Activated CD8-positive, alpha-beta memory T cell treated with anti-CD3 and anti-CD28 coated beads for 24 hours (primary cell): ENCODE data around the gene MGMT.

Source experiments
- DNase-seq: peaks from one replicate; pipeline ENCODE4 v3.0.0-alpha.2; 2020

The MGMT gene

GRCh38 chr10:129497013-129497412, 30.0 kb downstream of the MGMT start:
- no peak for DNase-seq

DNA sequence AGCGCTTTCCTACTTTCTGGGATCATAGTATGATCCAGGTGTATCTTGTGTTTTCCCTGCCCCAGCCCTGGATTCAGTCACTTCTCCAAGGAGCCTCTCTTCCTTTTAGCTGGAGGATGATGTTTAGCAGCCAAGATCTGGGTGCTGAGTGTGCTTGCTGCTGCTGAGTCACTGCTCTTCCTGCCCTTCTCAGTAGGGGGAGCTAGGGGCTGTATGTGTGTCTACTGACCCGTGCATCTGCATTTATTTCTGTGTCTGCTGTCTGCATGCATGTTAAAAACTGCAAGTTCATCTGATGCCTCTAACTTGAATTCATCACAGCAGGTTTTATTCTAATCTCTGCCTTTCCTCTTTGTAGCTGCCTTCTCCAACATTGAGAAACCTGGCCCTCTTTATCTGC, 31.6 kb downstream of the MGMT start:
- DNase-seq: no peak

DNA sequence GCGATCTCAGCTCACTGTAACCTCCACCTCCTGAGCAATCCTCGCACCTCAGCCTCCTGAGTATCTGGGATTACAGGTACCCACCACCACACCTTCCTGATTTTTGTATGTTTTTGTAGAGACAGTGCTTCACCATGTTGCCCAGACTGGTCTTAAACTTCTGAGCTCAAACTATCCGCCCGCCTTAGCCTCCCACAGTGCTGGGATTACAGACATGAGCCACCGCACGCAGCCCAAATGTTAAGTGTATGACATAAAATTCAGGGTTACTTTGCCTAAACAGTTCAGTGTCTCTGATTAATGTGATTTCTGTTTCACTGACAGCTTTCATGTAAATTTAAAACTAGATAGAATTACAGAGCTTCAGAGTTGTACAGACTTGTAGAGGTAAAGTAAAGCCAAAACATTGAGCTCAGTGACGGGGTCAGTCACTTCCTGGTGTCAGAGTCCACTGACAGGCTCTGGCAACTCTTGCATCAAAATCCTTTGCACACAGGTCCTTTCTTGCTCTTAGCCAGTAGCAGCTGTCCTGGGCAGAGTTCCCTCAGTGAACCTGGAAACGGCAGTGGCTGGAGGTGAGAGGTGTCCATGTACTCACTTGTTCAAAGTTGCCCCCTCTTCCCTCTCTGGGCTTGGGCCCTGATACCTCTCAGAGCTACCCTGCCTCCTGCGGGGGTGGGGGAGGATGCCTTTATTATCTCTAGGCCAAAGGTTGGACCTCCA, 33.7 kb downstream of the MGMT start:
- DNase-seq: no peak

- no peak for DNase-seq
Observed at GRCh38 chr10:129501652-129502436, 34.8 kb downstream of the MGMT start.

- no peak for DNase-seq
Observed at GRCh38 chr10:129502448-129502847, 35.4 kb downstream of the MGMT start.

DNA sequence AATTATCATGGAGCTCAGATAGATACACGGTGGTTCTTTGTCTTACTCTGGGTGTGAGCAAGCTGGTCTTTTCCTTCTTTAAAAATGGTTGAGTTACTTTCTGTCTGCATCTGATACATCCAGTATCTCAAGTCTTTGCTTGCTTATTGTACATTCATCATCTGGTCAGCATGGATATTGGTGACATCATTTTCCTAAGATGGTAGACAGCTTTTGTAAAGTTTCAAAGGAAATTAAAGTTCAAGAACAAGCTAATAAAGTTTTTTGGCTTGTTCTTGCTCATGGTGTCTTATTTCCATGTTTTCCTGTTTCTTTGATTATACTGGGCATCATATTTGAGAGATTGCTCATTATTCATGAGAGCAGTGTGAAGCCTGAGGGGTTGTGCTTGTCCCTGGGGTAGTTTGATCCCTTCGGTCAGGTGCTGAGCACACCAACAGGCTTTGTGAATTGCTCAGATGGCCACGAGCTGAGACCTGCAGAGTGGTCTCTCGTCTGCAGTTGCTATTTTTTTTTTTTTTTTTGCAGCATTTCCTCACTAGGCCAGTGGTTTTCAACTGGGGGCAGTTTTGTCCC, 38.5 kb downstream of the MGMT start:
- DNase-seq: no peak

DNA sequence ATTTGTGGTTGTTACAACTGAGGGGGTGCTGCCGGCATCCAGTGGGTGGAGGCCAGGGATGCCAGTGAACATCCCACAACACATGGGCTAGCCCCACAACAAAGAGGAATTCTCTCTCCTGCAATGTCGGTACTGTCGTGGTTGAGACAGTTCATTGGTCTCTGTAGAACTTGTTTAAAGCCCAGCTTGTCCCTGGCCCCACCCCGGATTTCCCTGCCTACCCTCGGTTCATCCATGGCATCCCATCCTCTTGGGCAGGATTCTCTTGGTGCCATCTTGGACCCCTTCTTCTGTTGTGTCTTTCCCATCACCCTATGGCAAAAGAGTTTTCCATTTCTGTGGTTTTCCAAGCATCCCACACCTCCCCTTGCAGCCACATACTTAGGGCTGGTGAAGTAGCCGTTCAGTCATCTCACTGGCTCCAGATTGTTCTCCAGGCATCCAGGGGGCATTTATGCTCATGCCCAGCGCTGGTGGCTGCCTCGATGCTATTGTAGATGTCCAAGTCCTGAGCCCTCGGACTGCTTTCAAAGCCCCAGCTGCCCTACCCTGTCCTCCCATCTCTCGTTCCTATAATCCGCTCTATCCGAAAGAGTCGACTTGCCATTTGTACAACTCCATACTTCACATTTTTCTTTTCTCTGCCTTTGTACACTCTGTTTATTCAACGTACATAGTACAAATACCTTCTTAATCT, 39.2 kb downstream of the MGMT start:
- DNase-seq: no peak

- DNase-seq: no peak
Observed at GRCh38 chr10:129507216-129507889, 40.3 kb downstream of the MGMT start.

- DNase-seq: no peak
Observed at GRCh38 chr10:129509155-129509554, 42.1 kb downstream of the MGMT start.

- no peak for DNase-seq
Observed at GRCh38 chr10:129509835-129510234, 42.8 kb downstream of the MGMT start.

DNA sequence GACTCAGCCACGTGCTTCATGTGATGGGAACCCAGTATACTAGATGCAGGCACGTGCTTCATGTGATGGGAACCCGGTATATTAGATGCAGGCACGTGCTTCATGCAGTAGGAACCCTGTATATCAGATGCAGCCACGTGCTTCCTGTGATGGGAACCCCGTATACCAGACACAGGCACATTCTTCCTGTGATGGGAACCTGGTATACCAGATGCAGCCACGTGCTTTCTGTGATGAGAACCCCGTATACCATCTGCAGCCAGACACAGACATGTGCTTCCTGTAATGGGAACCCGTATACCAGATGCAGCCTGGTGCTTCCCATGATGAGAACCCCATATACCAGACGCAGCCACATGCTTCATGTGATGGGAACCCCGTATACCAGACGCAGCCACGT, 44.0 kb downstream of the MGMT start:
- peak; percentile 49 for DNase-seq

DNA sequence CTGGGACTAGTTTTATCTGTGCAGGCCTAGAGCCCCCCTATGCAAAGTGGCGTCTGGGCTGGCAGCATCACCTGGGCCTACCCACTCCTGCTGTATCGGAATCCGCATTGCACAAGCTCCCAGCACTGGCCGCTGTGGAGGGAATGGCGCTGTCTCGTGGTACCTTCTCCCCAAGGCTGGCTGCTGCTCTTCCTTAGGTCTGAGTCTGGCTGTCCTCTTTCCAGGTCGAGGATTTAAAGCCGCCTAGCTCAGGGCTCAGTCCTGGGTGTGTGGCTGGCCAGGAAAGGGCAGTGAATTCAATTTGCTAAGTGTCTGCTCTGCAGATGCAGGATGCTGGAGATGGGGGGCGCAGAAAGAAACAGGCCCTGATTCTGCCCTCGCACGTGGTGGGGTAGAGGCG, 44.7 kb downstream of the MGMT start:
- DNase-seq: peak; percentile 19

GRCh38 chr10:129513312-129513711, 46.3 kb downstream of the MGMT start:
- no peak for DNase-seq

DNA sequence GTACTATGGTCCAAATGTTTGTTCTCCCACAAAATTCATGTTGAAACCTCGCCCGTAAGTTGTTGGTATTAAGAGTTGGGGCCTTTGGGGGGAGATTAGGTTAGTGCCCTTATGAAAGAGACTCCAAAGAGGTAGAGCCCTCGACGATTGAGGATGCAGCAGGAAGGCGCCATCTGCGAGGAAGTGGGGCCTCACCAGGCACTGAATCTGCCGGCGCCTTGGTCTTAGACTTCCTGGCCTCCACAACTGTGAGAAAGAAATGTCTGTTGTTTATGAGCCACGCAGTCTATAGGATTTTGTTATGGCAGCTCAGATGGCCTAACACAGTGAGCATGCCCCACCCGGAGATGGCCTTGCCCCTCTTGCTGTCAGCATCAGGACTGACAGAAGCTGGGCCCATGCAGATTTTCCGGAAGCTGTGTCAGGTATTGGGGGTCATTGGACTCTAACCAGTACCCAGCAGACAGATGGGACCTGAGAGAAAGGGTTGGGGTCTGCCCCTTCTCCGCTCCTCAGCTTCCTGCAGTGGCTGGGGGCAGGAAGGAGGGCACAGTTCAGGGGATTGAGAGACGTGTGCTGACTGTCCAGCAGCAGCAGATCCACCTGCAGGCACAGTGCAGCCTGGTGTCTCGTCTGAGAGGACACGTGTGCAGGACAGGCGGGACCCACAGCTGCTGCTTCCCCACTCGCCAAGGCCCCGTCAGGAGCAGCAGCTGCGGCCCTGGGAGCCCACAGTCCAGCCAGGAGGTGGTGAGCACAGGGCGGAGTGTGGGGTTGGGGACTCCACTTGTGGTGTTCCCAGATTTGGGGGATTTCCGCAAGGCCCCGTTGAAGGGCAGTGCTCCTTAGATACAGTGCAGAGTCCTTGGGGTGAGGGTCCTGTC, 47.8 kb downstream of the MGMT start:
- peak; percentile 49 for DNase-seq

- DNase-seq: no peak
Observed at GRCh38 chr10:129516846-129517679, 50.0 kb downstream of the MGMT start.

- no peak for DNase-seq
Observed at GRCh38 chr10:129517680-129518057, 50.6 kb downstream of the MGMT start.

GRCh38 chr10:129518793-129519192, 51.8 kb downstream of the MGMT start:
- DNase-seq: no peak

GRCh38 chr10:129520440-129521080, 53.5 kb downstream of the MGMT start:
- DNase-seq: no peak

- no peak for DNase-seq
Observed at GRCh38 chr10:129521161-129522025, 54.4 kb downstream of the MGMT start.
